HepG2 (cell line): ENCODE measurements around the gene IKZF4. TPM values are rescaled to one million over a fixed set of nuclear protein-coding genes. Genes with fewer than 3 reads are reported as not detected.
A peak's percentile ranks its signal among the peaks of the same experiment; 100 is the strongest.

ENCODE experiments used
- GABPB1 ChIP-seq: IDR thresholded peaks from 2 replicates; pipeline ENCODE4 v1.6.1; 2016; ENCODE audit warnings: mild to moderate bottlenecking, missing genetic modification reagents, moderate library complexity, missing compliant biosample characterization
- HDAC1 ChIP-seq: sonication (generic); formaldehyde crosslinking; IDR thresholded peaks from 2 replicates; pipeline ENCODE4 v1.5.1; 2020; ENCODE audit warnings: mild to moderate bottlenecking, missing genetic modification reagents
- HMGXB3 ChIP-seq: sonication (generic); formaldehyde crosslinking; IDR thresholded peaks from 2 replicates; pipeline ENCODE4 v1.4.0; 2020; ENCODE audit warnings: missing genetic modification reagents, borderline replicate concordance
- HNRNPH1 ChIP-seq: fragments of 200-400 bp; formaldehyde crosslinking; optimal IDR thresholded peaks from 2 replicates; pipeline ENCODE3; 2017; ENCODE audit warnings: mild to moderate bottlenecking, low read depth, low read length
- ISL2 ChIP-seq: sonication (generic); formaldehyde crosslinking; IDR thresholded peaks from 2 replicates; pipeline ENCODE4 v1.5.0; 2020; ENCODE audit warnings: missing genetic modification reagents
- KDM5B ChIP-seq: sonication (generic); formaldehyde crosslinking; IDR thresholded peaks from 2 replicates; pipeline ENCODE4 v1.4.0; 2020; ENCODE audit warnings: missing genetic modification reagents, mild to moderate bottlenecking, borderline replicate concordance
- NR2F1 ChIP-seq, 2 experiments: fragments of 450-650 bp in 1 of 2; formaldehyde crosslinking in 1 of 2; IDR thresholded peaks; 2 replicates each; pipeline versions ENCODE4 v1.5.0 to v1.6.1; 2016 to 2020; ENCODE audit warnings: mild to moderate bottlenecking in 1 of 2, missing compliant biosample characterization in 1 of 2, missing genetic modification reagents in 1 of 2, moderate library complexity in 1 of 2
- REL ChIP-seq: sonication (generic); formaldehyde crosslinking; conservative IDR thresholded peaks from 2 replicates; pipeline ENCODE4 v1.8.0; 2022; ENCODE audit warnings: mild to moderate bottlenecking, missing genetic modification reagents, moderate library complexity
- REPIN1 ChIP-seq: sonication (generic); formaldehyde crosslinking; IDR thresholded peaks from 2 replicates; pipeline ENCODE4 v1.8.0; 2022; ENCODE audit warnings: missing genetic modification reagents, low read depth, mild to moderate bottlenecking, borderline replicate concordance
- STAT5B ChIP-seq: sonication (generic); formaldehyde crosslinking; IDR thresholded peaks from 2 replicates; pipeline ENCODE4 v1.4.0; 2020; ENCODE audit warnings: missing genetic modification reagents
- ZGPAT ChIP-seq: IDR thresholded peaks from 2 replicates; pipeline ENCODE4 v1.6.1; 2016; ENCODE audit warnings: mild to moderate bottlenecking
- ZNF768 ChIP-seq: sonication (generic); formaldehyde crosslinking; IDR thresholded peaks from 2 replicates; pipeline ENCODE4 v1.4.0; 2020; ENCODE audit warnings: missing genetic modification reagents
- ZNF784 ChIP-seq: sonication (generic); formaldehyde crosslinking; IDR thresholded peaks from 2 replicates; pipeline ENCODE4 v1.5.1; 2020; ENCODE audit warnings: missing genetic modification reagents, mild to moderate bottlenecking, borderline replicate concordance
- polyA plus RNA-seq, 8 experiments: library from polyadenylated mRNA; depleted of rRNA in 3 of 8; stranded (reverse) in 7 of 8; unstranded in 1 of 8; fragments of >200 nt; fragmentation: Illumina TruSeq in 4 of 8; extraction: Trizol in 4 of 8; gene quantifications; 2 replicates each; pipeline versions ENCODE4 v1.2.1 to v1.2.3, GENCODE V29; 2011 to 2016; ENCODE audit warnings: low read depth in 4 of 8, missing spikeins in 1 of 8, mixed read lengths in 1 of 8; ENCODE audit not compliant: insufficient read depth in 1 of 8
- total RNA-seq, 5 experiments: library from RNA; depleted of rRNA; stranded (reverse); fragments of >200 nt; fragmentation: Illumina TruSeq; extraction: Trizol; gene quantifications; 2 replicates each; pipeline ENCODE4 v1.2.3, GENCODE V29; 2016; ENCODE audit warnings: low read depth in 1 of 5
- TF ChIP-seq, protein P1 (sequence below): sonication (generic); formaldehyde crosslinking; IDR thresholded peaks from 2 replicates; pipeline ENCODE4 v1.4.0; 2020; ENCODE audit warnings: missing genetic modification reagents
- TF ChIP-seq, protein P2 (sequence below): sonication (generic); formaldehyde crosslinking; conservative IDR thresholded peaks from 2 replicates; pipeline ENCODE4 v1.4.0; 2020; ENCODE audit warnings: missing genetic modification reagents
- TF ChIP-seq, protein P3 (sequence below): sonication (generic); formaldehyde crosslinking; IDR thresholded peaks from 2 replicates; pipeline ENCODE4 v1.8.1; 2023; ENCODE audit warnings: mild to moderate bottlenecking, inconsistent platforms, moderate library complexity, missing genetic modification reagents, borderline replicate concordance

IKZF4 gene
- total and polyA plus RNA-seq, 2 of the 13 experiments (the other 11 are each of a cell fraction or from before 2014, with no cell fraction given), result 0.58 to 2.2 TPM

DNA sequence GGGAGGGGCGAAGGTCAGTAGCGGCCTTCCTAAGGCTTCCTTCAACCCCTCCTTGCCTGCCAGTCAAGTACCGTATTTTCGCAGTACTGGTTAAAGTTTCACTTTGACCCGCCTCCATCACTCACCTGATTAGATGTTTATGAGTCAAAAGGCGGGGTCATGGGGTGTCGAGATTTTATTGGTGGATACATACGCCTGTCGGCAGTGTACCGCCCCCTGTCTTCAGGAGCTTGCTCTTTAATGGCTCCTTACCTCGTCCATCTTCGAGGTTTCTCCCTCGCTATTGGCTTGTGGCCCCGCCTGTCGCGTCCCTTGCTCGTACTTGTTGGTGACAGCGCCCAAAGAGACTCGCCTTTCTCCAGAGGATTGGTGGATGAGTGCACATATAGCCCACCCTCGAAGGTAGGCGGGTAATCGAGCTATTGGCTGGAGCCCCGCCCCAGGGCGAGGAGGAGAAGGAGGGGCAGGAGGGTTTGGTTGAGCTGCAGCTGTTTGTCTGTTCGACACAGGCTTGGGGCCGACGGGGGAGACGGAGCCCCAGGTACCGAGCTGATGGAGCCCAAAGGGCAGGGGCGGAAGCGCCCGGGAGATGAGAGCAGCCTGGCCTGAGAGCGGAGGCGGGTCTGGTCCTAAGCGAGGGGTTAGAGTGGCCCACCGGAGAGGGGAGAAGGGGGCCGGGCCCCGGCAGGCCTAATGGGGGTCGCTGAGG, 47.1 kb upstream of the IKZF4 start, which contains the start of gene RAB5B (continued):
- TF ChIP-seq HDAC1 (CRISPR knock-in tag), result peak; percentile 81
- TF ChIP-seq, protein P1, sequence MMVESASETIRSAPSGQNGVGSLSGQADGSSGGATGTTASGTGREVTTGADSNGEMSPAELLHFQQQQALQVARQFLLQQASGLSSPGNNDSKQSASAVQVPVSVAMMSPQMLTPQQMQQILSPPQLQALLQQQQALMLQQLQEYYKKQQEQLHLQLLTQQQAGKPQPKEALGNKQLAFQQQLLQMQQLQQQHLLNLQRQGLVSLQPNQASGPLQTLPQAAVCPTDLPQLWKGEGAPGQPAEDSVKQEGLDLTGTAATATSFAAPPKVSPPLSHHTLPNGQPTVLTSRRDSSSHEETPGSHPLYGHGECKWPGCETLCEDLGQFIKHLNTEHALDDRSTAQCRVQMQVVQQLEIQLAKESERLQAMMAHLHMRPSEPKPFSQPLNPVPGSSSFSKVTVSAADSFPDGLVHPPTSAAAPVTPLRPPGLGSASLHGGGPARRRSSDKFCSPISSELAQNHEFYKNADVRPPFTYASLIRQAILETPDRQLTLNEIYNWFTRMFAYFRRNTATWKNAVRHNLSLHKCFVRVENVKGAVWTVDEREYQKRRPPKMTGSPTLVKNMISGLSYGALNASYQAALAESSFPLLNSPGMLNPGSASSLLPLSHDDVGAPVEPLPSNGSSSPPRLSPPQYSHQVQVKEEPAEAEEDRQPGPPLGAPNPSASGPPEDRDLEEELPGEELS, result peak; percentile 81; the same call in 1 of the 2 replicates
- peak; percentile 61 for TF ChIP-seq HMGXB3 (CRISPR knock-in tag)
- TF ChIP-seq KDM5B, result peak; percentile 82; the same call in 1 of the 2 replicates
- TF ChIP-seq, protein P2, sequence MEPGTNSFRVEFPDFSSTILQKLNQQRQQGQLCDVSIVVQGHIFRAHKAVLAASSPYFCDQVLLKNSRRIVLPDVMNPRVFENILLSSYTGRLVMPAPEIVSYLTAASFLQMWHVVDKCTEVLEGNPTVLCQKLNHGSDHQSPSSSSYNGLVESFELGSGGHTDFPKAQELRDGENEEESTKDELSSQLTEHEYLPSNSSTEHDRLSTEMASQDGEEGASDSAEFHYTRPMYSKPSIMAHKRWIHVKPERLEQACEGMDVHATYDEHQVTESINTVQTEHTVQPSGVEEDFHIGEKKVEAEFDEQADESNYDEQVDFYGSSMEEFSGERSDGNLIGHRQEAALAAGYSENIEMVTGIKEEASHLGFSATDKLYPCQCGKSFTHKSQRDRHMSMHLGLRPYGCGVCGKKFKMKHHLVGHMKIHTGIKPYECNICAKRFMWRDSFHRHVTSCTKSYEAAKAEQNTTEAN (CRISPR knock-in tag), result no peak
- TF ChIP-seq REPIN1 (CRISPR knock-in tag), result peak; percentile 71
- TF ChIP-seq ISL2 (CRISPR knock-in tag), result peak; percentile 57; the same call in 1 of the 2 replicates
- TF ChIP-seq NR2F1 (CRISPR knock-in tag; IDR thresholded peaks at IDR 0.05), result 0 out of 4 replicates have a peak, but pooled peaks of 1 of the 2 experiments have one; percentile 29
- TF ChIP-seq ZNF768 (CRISPR knock-in tag), result peak; percentile 69; the same call in 1 of the 2 replicates
- TF ChIP-seq ZGPAT (CRISPR knock-in tag), result peak; percentile 75
- peak; percentile 58 for TF ChIP-seq HNRNPH1
- peak; percentile 68; the same call in 1 of the 2 replicates for TF ChIP-seq ZNF784
- TF ChIP-seq GABPB1 (CRISPR knock-in tag), result peak; percentile 80
- TF ChIP-seq REL (CRISPR knock-in tag), result no peak
- TF ChIP-seq, protein P3, sequence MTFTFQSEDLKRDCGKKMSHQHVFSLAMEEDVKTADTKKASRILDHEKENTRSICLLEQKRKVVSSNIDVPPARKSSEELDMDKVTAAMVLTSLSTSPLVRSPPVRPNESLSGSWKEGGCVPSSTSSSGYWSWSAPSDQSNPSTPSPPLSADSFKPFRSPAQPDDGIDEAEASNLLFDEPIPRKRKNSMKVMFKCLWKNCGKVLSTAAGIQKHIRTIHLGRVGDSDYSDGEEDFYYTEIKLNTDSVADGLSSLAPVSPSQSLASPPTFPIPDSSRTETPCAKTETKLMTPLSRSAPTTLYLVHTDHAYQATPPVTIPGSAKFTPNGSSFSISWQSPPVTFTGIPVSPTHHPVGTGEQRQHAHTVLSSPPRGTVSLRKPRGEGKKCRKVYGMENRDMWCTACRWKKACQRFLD (CRISPR knock-in tag), result peak; percentile 70; the same call in 1 of the 2 replicates
- no peak for TF ChIP-seq STAT5B
